Heart right ventricle (tissue), 16 donors: ENCODE measurements around the gene MARK1. TPM values are rescaled to one million over a fixed set of nuclear protein-coding genes. Genes with fewer than 3 reads are reported as not detected.

Experiments used
- ATAC-seq, 8 donors: fragments of 200-7000 bp; cut with Tn5 transposase; one replicate each; pipeline ENCODE4 v1.9.1; 2020; ENCODE audit warnings: mild to moderate bottlenecking in 8 of 8, moderate library complexity in 8 of 8, moderate number of reproducible peaks in 1 of 8
- DNase-seq, 2 donors: peaks; one replicate each; pipeline ENCODE4 v3.0.0-alpha.2; 2020
- H3K27ac ChIP-seq, 10 donors: fragments of 200-600 bp; sonication (generic) in 2 of 10; one replicate each; pipeline versions ENCODE4 v1.5.0 to v1.8.0; 2020 to 2022; ENCODE audit warnings: mild to moderate bottlenecking in 3 of 10
- H3K27me3 ChIP-seq, 7 donors: fragments of 200-600 bp; one replicate each; pipeline ENCODE4 v1.8.0; 2021 to 2022; ENCODE audit warnings: mild to moderate bottlenecking in 2 of 7
- H3K36me3 ChIP-seq, 9 donors: fragments of 200-600 bp; sonication (generic) in 1 of 9; one replicate each; pipeline versions ENCODE4 v1.5.0 to v1.8.0; 2020 to 2022; ENCODE audit warnings: mild to moderate bottlenecking in 2 of 9
- H3K4me1 ChIP-seq, 9 donors: fragments of 200-600 bp; sonication (generic) in 1 of 9; one replicate each; pipeline versions ENCODE4 v1.5.0 to v1.8.0; 2020 to 2022; ENCODE audit warnings: mild to moderate bottlenecking in 4 of 9
- H3K4me3 ChIP-seq, 10 donors: fragments of 200-600 bp; sonication (generic) in 2 of 10; one replicate each; pipeline versions ENCODE4 v1.5.0 to v1.8.0; 2020 to 2022; ENCODE audit warnings: mild to moderate bottlenecking in 7 of 10, moderate library complexity in 2 of 10
- H3K9me3 ChIP-seq, 11 donors: fragments of 200-600 bp in 10 of 11; sonication (generic) in 2 of 11; one replicate each; pipeline versions ENCODE4 v1.5.0 to v1.8.0; 2013 to 2022; ENCODE audit warnings: mild to moderate bottlenecking in 2 of 11, control low read depth in 1 of 11, moderate library complexity in 1 of 11
- WGBS, 2 donors: extraction: QIAGEN DNeasy Blood & Tissue Kit; methylation state at CpG; one replicate each; pipeline ENCODE4 v1.1.7; 2013; ENCODE audit warnings: inconsistent platforms in 1 of 2; 5-methylcytosine and 5-hydroxymethylcytosine counted together
- intact Hi-C, 10 donors: fragments of 100-400 bp; cut with DNase I; formaldehyde crosslinking; loops; one replicate each; pipeline versions ENCODE4 v1.11.1 to v1.14.2; 2022
- polyA plus RNA-seq, 2 donors: library from polyadenylated mRNA; stranded (reverse); fragments of 200-250 nt; gene quantifications; one replicate each; pipeline ENCODE4 v1.2.3, GENCODE V29; 2013
- total RNA-seq, 10 donors: library from RNA; stranded (reverse); fragmentation: NEBNext Ultra II Directional in 3 of 10; extraction: Animal tissue kit (Norgen Biotek cat#: 25700) in 3 of 10; gene quantifications; one replicate each; pipeline versions ENCODE4 v1.2.1 to v1.2.4, GENCODE V29; 2021 to 2023
- TF ChIP-seq, protein P1 (sequence below), 9 donors: fragments of 200-600 bp; sonication (generic) in 2 of 9; IDR thresholded peaks; one replicate each; pipeline versions ENCODE4 v1.5.0 to v1.8.0; 2021 to 2022; ENCODE audit warnings: antibody characterized with exemption in 9 of 9, mild to moderate bottlenecking in 5 of 9, moderate library complexity in 1 of 9
- donor health status: Arrhythmogenic right ventricular cardiomyopathy.
- donor health status: ischemic (EF 13 %, LVEDD 7.1; RV severe dilation, severe dysfunction).
- donor health status: healthy with polysubstance abuse.
- donor health status: DM: no; HTN: yes; CAD: no.
- donor health status: DM: no; HTN: no; CAD: no.
- donor health status: ischemic (EF 25% LVEDD 6.9; RV normal size, moderate dysfunction).
- donor health status: ischemic (EF 25% LVEDD 5.7; RV mildly dilated, moderate dysfunction).
- donor health status: healthy.
- donor health status: DM: yes; HTN: yes; CAD: no.
- donor health status: Ischemic cardiomyopathy.
- donor health status: ischemic (EF 35%, LVEDD 5.7; RV mildly dilated, moderate dysfunction).
- donor health status: nonischemic (EF 11% LVEDD 7.7; RV severe dilation, severe dysfunction).
- donor health status: DM: yes; HTN: yes; CAD: no.
- donor health status: PGD.
- donor health status: ischemic (EF 29% LVEDD 5.4; RV normal size, mild dysfunction).
- donor health status: nonischemic (EF 23%, LVEDD 6.1; RV moderate dilation, normal function).

Gene MARK1
- total and polyA plus RNA-seq, 12 donors, result 6.9 to 19.0 (median 14.9) TPM

DNA sequence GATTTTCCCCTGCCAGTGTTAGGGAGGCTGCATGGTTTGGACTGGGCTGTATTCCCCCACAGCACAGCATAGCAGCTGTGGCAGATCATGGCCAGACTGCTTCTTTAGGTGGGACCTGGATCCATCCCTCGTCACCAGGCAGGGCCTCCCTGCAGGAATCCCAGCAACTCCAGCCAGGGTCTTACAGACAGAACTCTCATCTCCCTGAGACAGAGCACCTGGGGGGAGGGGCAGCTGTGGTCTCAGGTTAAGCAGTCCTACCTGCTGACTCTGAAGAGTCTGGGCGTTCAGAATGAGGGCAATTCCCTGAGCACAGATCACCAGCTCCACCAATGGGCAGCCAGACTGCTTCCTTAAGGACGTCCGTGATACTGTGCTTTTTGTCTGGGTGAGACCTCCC lies 114.3 kb downstream of the MARK1 start:
- Histone ChIP-seq H3K4me1 (peaks cover 0 to 4% (median 0%) of the 10 kb centered on the region in 9 donors), H3K27ac (no peak overlapping the region), H3K36me3 (peaks cover 0 to 9% (median 0%) of the 10 kb centered on the region in 9 donors), H3K27me3 (no peaks in the 10 kb centered on the region), H3K4me3 (no peak overlapping the region), H3K9me3 (no peaks in the 10 kb centered on the region)
- intact Hi-C loops, result no loop called here
- ATAC-seq (no peak), DNase-seq (no peak)
- TF ChIP-seq, protein P1, sequence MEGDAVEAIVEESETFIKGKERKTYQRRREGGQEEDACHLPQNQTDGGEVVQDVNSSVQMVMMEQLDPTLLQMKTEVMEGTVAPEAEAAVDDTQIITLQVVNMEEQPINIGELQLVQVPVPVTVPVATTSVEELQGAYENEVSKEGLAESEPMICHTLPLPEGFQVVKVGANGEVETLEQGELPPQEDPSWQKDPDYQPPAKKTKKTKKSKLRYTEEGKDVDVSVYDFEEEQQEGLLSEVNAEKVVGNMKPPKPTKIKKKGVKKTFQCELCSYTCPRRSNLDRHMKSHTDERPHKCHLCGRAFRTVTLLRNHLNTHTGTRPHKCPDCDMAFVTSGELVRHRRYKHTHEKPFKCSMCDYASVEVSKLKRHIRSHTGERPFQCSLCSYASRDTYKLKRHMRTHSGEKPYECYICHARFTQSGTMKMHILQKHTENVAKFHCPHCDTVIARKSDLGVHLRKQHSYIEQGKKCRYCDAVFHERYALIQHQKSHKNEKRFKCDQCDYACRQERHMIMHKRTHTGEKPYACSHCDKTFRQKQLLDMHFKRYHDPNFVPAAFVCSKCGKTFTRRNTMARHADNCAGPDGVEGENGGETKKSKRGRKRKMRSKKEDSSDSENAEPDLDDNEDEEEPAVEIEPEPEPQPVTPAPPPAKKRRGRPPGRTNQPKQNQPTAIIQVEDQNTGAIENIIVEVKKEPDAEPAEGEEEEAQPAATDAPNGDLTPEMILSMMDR (IDR thresholded peaks at IDR 0.05), result no peak
- WGBS, 2 donors, result 92 to 97% methylated on average over 4 of the region's 4 CpGs

- TF ChIP-seq, protein P1 (IDR thresholded peaks at IDR 0.05), result no peak
- 90 to 92% methylated on average over 13 of the region's 13 CpGs for WGBS, 2 donors
- Histone ChIP-seq H3K27ac (no peak overlapping the region), H3K4me1 (peaks cover 0 to 17% (median 4%) of the 10 kb centered on the region in 9 donors), H3K27me3 (no peaks in the 10 kb centered on the region), H3K4me3 (no peak overlapping the region), H3K9me3 (no peaks in the 10 kb centered on the region), H3K36me3 (peaks cover 0 to 56% (median 0%) of the 10 kb centered on the region in 9 donors)
- DNase-seq (no peak), ATAC-seq (no peak)
- intact Hi-C loops, result loop anchor here in 1 of 10 donors (10.0 kb wide), 1 partner anchor 378 kb away; the partner anchor contains the start of gene RAB3GAP2
Observed at GRCh38 chr1:220652995-220653394, 125.1 kb downstream of the MARK1 start.

- DNase-seq (no peak), ATAC-seq (no peak)
- Histone ChIP-seq H3K4me1 (peaks cover 0 to 17% (median 4%) of the 10 kb centered on the region in 9 donors), H3K4me3 (no peak overlapping the region), H3K36me3 (peaks cover 0 to 61% (median 0%) of the 10 kb centered on the region in 9 donors), H3K27ac (no peak overlapping the region), H3K9me3 (no peaks in the 10 kb centered on the region), H3K27me3 (no peaks in the 10 kb centered on the region)
- intact Hi-C loops, result loop anchor here in 1 of 10 donors (10.0 kb wide), 1 partner anchor 381 kb away; the partner anchor contains the start of gene RAB3GAP2
- TF ChIP-seq, protein P1 (IDR thresholded peaks at IDR 0.05), result no peak
- 95% methylated on average over 1 of the region's 1 CpG for WGBS, 2 donors
Observed at GRCh38 chr1:220655509-220655908, 127.6 kb downstream of the MARK1 start.

DNA sequence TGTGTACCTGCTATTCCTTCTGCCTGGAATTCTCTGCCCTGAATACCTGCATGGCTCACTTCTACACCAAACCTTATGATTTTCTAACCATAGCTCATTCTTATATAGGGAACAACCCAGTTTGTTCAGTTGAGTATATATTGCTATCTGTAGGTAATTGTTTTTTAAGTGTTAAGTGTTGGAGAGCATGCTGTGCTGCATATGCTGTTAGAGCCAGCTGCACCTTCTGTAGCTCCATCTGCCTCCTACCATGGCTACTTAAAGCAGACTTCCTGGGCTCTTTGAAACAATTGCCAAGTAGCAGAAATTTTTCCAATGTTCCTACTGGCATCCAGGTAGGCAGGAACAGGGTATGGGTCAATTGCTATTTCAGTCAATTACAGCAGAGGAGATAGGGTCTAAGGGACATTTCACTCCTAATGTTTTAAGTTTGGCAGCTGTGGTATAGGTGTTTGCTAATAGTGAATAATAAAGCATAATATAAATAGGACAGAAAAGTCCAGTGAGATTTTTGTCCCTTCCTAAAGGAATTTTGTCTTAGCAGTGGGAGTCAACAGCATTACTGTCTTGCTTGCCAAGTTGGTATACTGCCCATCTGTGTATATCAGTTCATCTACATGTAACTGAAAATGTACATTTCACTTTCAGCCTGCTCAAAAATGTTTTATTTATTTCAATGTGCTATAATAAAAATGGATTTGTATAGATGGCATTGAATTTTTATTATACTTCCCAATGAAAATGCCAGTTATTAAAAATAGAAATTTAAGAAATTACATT lies 128.2 kb downstream of the MARK1 start:
- H3K36me3 ChIP-seq, result peaks cover 0 to 57% (median 0%) of the 10 kb centered on the region in 9 donors
- intact Hi-C loops, result loop anchor here in 1 of 10 donors (10.0 kb wide), 1 partner anchor 381 kb away; the partner anchor contains the start of gene RAB3GAP2

More for the DNA sequence above, 128.2 kb downstream of the MARK1 start:
- TF ChIP-seq, protein P1 (IDR thresholded peaks at IDR 0.05), result no peak
- no peaks in the 10 kb centered on the region for H3K27me3 ChIP-seq
- H3K4me3 ChIP-seq, result no peak overlapping the region
- DNase-seq, result no peak
- H3K9me3 ChIP-seq, result no peaks in the 10 kb centered on the region
- peaks cover 0 to 17% (median 4%) of the 10 kb centered on the region in 9 donors for H3K4me1 ChIP-seq
- H3K27ac ChIP-seq, result no peak overlapping the region
- no peak for ATAC-seq
